Measurements from ENCODE around the gene PTK7.

GRCh38 chr6:43032326-43032725, 43.8 kb upstream of the PTK7 start:
- TF ChIP-seq CTCF (conservative IDR thresholded peaks at IDR 0.05; ENCODE audit: low read depth, low read length) (no peak), EZH2 (IDR thresholded peaks at IDR 0.05; ENCODE audit: low read length, unreplicated experiment) (no peak)
